Endothelial cell (in vitro differentiated cells): ENCODE results near the gene GAREM1. TPM values are rescaled to one million over a fixed set of nuclear protein-coding genes. Genes with fewer than 3 reads are reported as not detected.

Experiments used
- DNase-seq: peaks from one replicate; pipeline ENCODE4 v3.0.0; 2021; ENCODE audit warnings: low spot score
- H3K27ac Mint-ChIP-seq: one replicate; pipeline ENCODE4 v1.8.0; 2021; ENCODE audit warnings: mixed read lengths, inconsistent platforms; ENCODE audit not compliant: unreplicated experiment
- H3K27me3 Mint-ChIP-seq: one replicate; pipeline ENCODE4 v1.8.0; 2021; ENCODE audit warnings: mild to moderate bottlenecking, moderate library complexity, mixed read lengths, inconsistent platforms; ENCODE audit not compliant: unreplicated experiment
- H3K36me3 Mint-ChIP-seq: one replicate; pipeline ENCODE4 v1.8.0; 2021; ENCODE audit warnings: mild to moderate bottlenecking, low read depth, mixed read lengths, inconsistent platforms; ENCODE audit not compliant: unreplicated experiment
- H3K4me1 Mint-ChIP-seq: one replicate; pipeline ENCODE4 v1.8.0; 2021; ENCODE audit warnings: mild to moderate bottlenecking, mixed read lengths, inconsistent platforms; ENCODE audit not compliant: unreplicated experiment
- H3K4me3 Mint-ChIP-seq: one replicate; pipeline ENCODE4 v1.8.0; 2021; ENCODE audit warnings: mild to moderate bottlenecking, mixed read lengths, inconsistent platforms; ENCODE audit not compliant: unreplicated experiment
- H3K9me3 Mint-ChIP-seq: one replicate; pipeline ENCODE4 v1.8.0; 2021; ENCODE audit warnings: mixed read lengths, inconsistent platforms; ENCODE audit not compliant: unreplicated experiment
- total RNA-seq: library from RNA; stranded (reverse); fragmentation: NEBNext Ultra II Directional; extraction: Animal tissue kit (Norgen Biotek cat#: 25700); gene quantifications from one replicate; pipeline ENCODE4 v1.2.1, GENCODE V29; 2021; ENCODE audit not compliant: unreplicated experiment
- TF ChIP-seq, protein P1 (sequence below): fragments of 200-600 bp; sonication (generic); IDR thresholded peaks from one replicate; pipeline ENCODE4 v1.5.0; 2021; ENCODE audit warnings: antibody characterized with exemption; ENCODE audit not compliant: unreplicated experiment

GAREM1 gene
- total RNA-seq, 1 donor from 2014 or later: 1.2 TPM

DNA sequence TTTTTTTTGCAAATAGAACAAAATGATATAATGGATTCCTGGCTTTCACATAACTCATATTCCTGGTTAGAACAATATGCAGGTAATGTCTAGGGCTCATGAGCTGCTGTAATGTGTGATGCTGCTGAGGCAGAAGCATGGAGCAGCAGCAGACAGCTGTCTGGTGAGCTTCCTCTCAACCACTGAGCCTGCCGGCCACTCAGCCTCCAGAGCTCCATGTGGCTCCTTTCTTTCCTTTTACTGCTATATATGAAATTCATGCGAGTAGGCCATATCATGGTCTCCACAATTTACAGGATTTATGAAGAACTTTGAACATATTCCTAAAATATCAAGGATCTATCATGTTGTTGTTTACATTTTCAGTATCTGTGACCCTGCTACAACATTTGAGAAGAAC is 159.9 kb downstream of the GAREM1 start:
- Mint-ChIP-seq H3K27me3 (peaks cover 5% of the 10 kb centered on the region), H3K4me1 (no peaks in the 10 kb centered on the region), H3K4me3 (no peak overlapping the region), H3K9me3 (no peaks in the 10 kb centered on the region), H3K36me3 (no peaks in the 10 kb centered on the region), H3K27ac (no peak overlapping the region)
- DNase-seq: no peak
- TF ChIP-seq, protein P1, sequence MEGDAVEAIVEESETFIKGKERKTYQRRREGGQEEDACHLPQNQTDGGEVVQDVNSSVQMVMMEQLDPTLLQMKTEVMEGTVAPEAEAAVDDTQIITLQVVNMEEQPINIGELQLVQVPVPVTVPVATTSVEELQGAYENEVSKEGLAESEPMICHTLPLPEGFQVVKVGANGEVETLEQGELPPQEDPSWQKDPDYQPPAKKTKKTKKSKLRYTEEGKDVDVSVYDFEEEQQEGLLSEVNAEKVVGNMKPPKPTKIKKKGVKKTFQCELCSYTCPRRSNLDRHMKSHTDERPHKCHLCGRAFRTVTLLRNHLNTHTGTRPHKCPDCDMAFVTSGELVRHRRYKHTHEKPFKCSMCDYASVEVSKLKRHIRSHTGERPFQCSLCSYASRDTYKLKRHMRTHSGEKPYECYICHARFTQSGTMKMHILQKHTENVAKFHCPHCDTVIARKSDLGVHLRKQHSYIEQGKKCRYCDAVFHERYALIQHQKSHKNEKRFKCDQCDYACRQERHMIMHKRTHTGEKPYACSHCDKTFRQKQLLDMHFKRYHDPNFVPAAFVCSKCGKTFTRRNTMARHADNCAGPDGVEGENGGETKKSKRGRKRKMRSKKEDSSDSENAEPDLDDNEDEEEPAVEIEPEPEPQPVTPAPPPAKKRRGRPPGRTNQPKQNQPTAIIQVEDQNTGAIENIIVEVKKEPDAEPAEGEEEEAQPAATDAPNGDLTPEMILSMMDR: no peak

DNA sequence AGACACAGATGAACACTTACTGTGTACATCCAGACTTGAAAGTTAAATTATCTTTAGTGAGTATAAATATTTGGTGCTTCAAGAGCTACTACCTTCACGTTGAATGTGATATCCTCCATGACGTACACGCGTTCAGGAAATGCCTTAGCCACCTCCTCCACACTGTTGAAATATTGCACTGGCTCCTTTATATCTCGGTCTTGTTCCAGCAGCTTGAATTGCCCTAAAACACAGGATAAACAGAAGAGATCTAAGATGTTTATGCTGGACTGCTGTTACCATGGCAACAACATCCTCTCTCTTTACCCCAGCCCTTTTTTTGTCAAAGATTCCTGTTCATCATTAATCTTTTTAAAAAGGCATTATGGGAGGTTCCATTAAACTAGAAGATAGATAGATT is 160.6 kb downstream of the GAREM1 start:
- Mint-ChIP-seq H3K27me3 (peaks cover 9% of the 10 kb centered on the region), H3K4me1 (no peaks in the 10 kb centered on the region), H3K4me3 (no peak overlapping the region), H3K9me3 (no peaks in the 10 kb centered on the region), H3K36me3 (no peaks in the 10 kb centered on the region), H3K27ac (peak overlapping the region; percentile 79)
- DNase-seq: no peak
- TF ChIP-seq, protein P1: no peak

DNA sequence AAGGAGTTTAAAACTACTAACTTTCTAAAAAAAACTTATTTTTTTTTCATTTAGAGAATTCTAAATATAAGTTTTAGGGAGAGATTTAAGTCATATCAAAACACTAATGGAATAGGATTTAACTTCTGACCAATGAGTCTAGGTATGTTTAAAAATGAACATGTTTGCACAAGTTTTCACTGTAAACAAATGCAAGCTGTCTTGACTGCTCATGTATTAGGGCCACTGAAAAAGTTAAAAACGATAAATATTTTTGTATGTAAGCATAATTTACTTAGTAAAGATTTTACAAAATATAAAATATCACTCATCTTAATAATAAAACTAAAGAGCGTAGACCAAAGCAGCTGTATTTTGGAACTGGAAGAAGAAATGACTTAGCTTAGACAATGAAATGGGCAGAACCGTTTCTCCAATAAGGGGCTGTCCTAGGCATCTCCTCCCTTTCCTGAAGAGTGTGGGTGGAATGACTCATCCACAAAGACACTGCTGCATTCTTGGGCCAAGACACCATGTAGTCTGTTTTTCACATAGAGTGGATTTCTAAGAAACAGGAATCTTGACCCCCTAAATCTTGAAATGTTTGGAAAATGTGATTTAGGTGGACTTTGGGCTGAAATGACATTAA is 162.1 kb downstream of the GAREM1 start:
- no peak overlapping the region for H3K4me3 Mint-ChIP-seq
- TF ChIP-seq, protein P1: no peak
- H3K27me3 Mint-ChIP-seq: peaks cover 10% of the 10 kb centered on the region
- H3K27ac Mint-ChIP-seq: no peak overlapping the region
- no peaks in the 10 kb centered on the region for H3K9me3 Mint-ChIP-seq
- no peak for DNase-seq
- no peaks in the 10 kb centered on the region for H3K36me3 Mint-ChIP-seq
- H3K4me1 Mint-ChIP-seq: no peaks in the 10 kb centered on the region

DNA sequence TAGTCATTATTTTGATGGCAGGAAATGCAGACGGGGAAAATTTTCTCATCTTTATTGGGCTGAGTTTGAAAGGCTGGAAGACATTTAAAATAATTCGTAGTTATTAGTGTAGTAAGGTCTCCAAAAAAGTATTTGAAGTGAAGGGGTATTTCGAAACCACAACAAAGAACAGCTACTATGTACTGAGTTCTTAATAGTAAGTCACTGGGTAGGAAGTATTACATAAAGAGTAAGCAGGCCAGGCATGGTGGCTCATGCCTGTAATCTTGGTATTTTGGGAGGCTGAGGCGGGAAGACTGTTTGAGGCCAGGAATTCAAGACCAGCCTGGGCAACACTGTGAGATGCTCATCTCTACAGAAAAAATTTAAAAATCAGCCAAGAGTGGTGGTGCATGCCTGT is 167.3 kb downstream of the GAREM1 start:
- Mint-ChIP-seq H3K27me3 (peaks cover 10% of the 10 kb centered on the region), H3K36me3 (no peaks in the 10 kb centered on the region), H3K4me3 (no peak overlapping the region), H3K9me3 (no peaks in the 10 kb centered on the region), H3K27ac (no peak overlapping the region), H3K4me1 (no peaks in the 10 kb centered on the region)
- TF ChIP-seq, protein P1: no peak
- DNase-seq: no peak

DNA sequence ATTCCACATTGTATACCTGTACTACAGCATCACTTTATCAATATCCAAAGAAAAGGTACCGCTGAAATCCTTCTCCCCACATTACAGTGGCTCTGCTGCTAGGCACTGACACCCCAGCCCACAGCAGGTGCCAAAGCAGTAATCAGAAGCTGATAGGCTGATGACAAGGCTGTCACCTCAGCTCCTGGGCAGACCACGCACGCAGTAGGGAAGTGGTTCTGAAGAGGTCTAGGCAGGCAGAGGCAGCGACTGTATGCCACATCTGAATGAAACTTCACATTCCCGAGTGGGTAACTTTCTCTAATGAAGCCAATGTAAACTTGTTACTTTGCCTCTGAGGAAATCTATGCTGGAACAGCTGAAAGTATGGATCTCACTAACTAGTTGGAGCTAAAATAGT is 167.9 kb downstream of the GAREM1 start:
- no peak overlapping the region for H3K27ac Mint-ChIP-seq

More for the DNA sequence above, 167.9 kb downstream of the GAREM1 start:
- DNase-seq: no peak
- Mint-ChIP-seq H3K27me3 (peaks cover 10% of the 10 kb centered on the region), H3K4me3 (no peak overlapping the region), H3K4me1 (no peaks in the 10 kb centered on the region), H3K36me3 (no peaks in the 10 kb centered on the region), H3K9me3 (no peaks in the 10 kb centered on the region)
- TF ChIP-seq, protein P1: no peak
